T-helper 2 cell treated with Interferon-gamma antibody and Interleukin-4, amounts not matched to agents 5 μg/mL and 100 μg/mL, for 36 hours (primary cell): ENCODE measurements around the gene MX2.
"Not testable (repeated sequence)": the region's sequence is repeated elsewhere in the genome, so short reads cannot be mapped to it uniquely, and the experiment has no call there.

Source experiments
- DNase-seq: peaks from one replicate; pipeline ENCODE4 v3.0.0; 2021; ENCODE audit warnings: low spot score
- H3K27ac Mint-ChIP-seq: one replicate; pipeline ENCODE4 v1.8.0; 2021; ENCODE audit warnings: mild to moderate bottlenecking, mixed read lengths
- H3K27me3 Mint-ChIP-seq: one replicate; pipeline ENCODE4 v1.8.0; 2021; ENCODE audit warnings: low read depth, mixed read lengths
- H3K36me3 Mint-ChIP-seq: one replicate; pipeline ENCODE4 v1.8.0; 2021; ENCODE audit warnings: low read depth, mixed read lengths
- H3K4me1 Mint-ChIP-seq: one replicate; pipeline ENCODE4 v1.8.0; 2021; ENCODE audit warnings: low read depth, mixed read lengths
- H3K4me3 Mint-ChIP-seq: one replicate; pipeline ENCODE4 v1.8.0; 2022; ENCODE audit warnings: mild to moderate bottlenecking, moderate library complexity, mixed read lengths
- H3K9me3 Mint-ChIP-seq: one replicate; pipeline ENCODE4 v1.8.0; 2021; ENCODE audit warnings: mixed read lengths

The MX2 gene

GRCh38 chr21:41417505-41417904, 55.7 kb downstream of the MX2 start:
- not testable (repeated sequence) for H3K9me3 Mint-ChIP-seq, DNase-seq, H3K4me3 Mint-ChIP-seq, H3K36me3 Mint-ChIP-seq, H3K27ac Mint-ChIP-seq
- H3K27me3 Mint-ChIP-seq: peaks cover 35% of the 10 kb centered on the region
- peaks cover 20% of the 10 kb centered on the region for H3K4me1 Mint-ChIP-seq

- peaks cover 4% of the 10 kb centered on the region for H3K9me3 Mint-ChIP-seq
- H3K4me1 Mint-ChIP-seq: peaks cover 22% of the 10 kb centered on the region
- H3K27me3 Mint-ChIP-seq: peaks cover 26% of the 10 kb centered on the region
- no peaks in the 10 kb centered on the region for H3K36me3 Mint-ChIP-seq
- H3K27ac Mint-ChIP-seq: no peak overlapping the region
- no peak overlapping the region for H3K4me3 Mint-ChIP-seq
- DNase-seq: no peak
Observed at GRCh38 chr21:41418393-41418792, 56.6 kb downstream of the MX2 start.

- peaks cover 4% of the 10 kb centered on the region for H3K9me3 Mint-ChIP-seq
- peaks cover 19% of the 10 kb centered on the region for H3K27me3 Mint-ChIP-seq
- no peak for DNase-seq
- no peaks in the 10 kb centered on the region for H3K36me3 Mint-ChIP-seq
- H3K4me1 Mint-ChIP-seq: peaks cover 26% of the 10 kb centered on the region
- H3K27ac Mint-ChIP-seq: peak overlapping the region; percentile 27
- H3K4me3 Mint-ChIP-seq: no peak overlapping the region
Observed at GRCh38 chr21:41418956-41419680, 57.3 kb downstream of the MX2 start.

- Mint-ChIP-seq H3K4me1 (peaks cover 36% of the 10 kb centered on the region), H3K9me3 (peaks cover 4% of the 10 kb centered on the region), H3K27me3 (peaks cover 11% of the 10 kb centered on the region), H3K4me3 (peak overlapping the region; percentile 87), H3K27ac (peak overlapping the region; percentile 79), H3K36me3 (no peaks in the 10 kb centered on the region)
- DNase-seq: peak; percentile 24
Observed at GRCh38 chr21:41419921-41420862, 58.4 kb downstream of the MX2 start.

- not testable (repeated sequence) for H3K36me3 Mint-ChIP-seq, DNase-seq, H3K27me3 Mint-ChIP-seq, H3K9me3 Mint-ChIP-seq
- Mint-ChIP-seq H3K27ac (peak overlapping the region; percentile 79), H3K4me3 (peak overlapping the region; percentile 87), H3K4me1 (peaks cover 41% of the 10 kb centered on the region)
Observed at GRCh38 chr21:41420998-41421397, 59.2 kb downstream of the MX2 start.

- Mint-ChIP-seq H3K27me3 (no peaks in the 10 kb centered on the region), H3K9me3 (no peaks in the 10 kb centered on the region), H3K27ac (peak overlapping the region; percentile 2), H3K4me1 (peaks cover 47% of the 10 kb centered on the region), H3K4me3 (no peak overlapping the region), H3K36me3 (peaks cover 8% of the 10 kb centered on the region)
- DNase-seq: no peak
Observed at GRCh38 chr21:41422546-41423304, 60.9 kb downstream of the MX2 start.

- H3K4me3 Mint-ChIP-seq, H3K9me3 Mint-ChIP-seq, DNase-seq, H3K27me3 Mint-ChIP-seq: not testable (repeated sequence)
- Mint-ChIP-seq H3K27ac (peak overlapping the region; percentile 98), H3K4me1 (peaks cover 52% of the 10 kb centered on the region), H3K36me3 (peaks cover 13% of the 10 kb centered on the region)
Observed at GRCh38 chr21:41423305-41423636, 61.4 kb downstream of the MX2 start.

GRCh38 chr21:41425588-41425953, 63.7 kb downstream of the MX2 start:
- peak overlapping the region; percentile 98 for H3K27ac Mint-ChIP-seq
- H3K4me1 Mint-ChIP-seq: peaks cover 62% of the 10 kb centered on the region
- H3K27me3 Mint-ChIP-seq: no peaks in the 10 kb centered on the region
- peak overlapping the region; percentile 96 for H3K4me3 Mint-ChIP-seq
- no peak for DNase-seq
- peaks cover 29% of the 10 kb centered on the region for H3K36me3 Mint-ChIP-seq
- H3K9me3 Mint-ChIP-seq: no peaks in the 10 kb centered on the region

GRCh38 chr21:41425954-41426675, 64.3 kb downstream of the MX2 start, which contains the start of gene MX1:
Gene MX1 (plus strand): TSS chr21:41426239. CDS start chr21:41432071, 5,832 bp downstream.
- peak within 1 kb of the TSS; percentile 98 for H3K27ac Mint-ChIP-seq
- H3K4me1 Mint-ChIP-seq: peaks cover 60% of the 10 kb centered on the region
- no peaks in the 10 kb centered on the region for H3K27me3 Mint-ChIP-seq
- H3K4me3 Mint-ChIP-seq: peak within 1 kb of the TSS; percentile 96
- DNase-seq: peak; percentile 83
- H3K36me3 Mint-ChIP-seq: peaks cover 33% of the 10 kb centered on the region
- H3K9me3 Mint-ChIP-seq: no peaks in the 10 kb centered on the region

GRCh38 chr21:41426676-41427404, 65.0 kb downstream of the MX2 start:
- Mint-ChIP-seq H3K4me1 (peaks cover 56% of the 10 kb centered on the region), H3K4me3 (peak overlapping the region; percentile 96), H3K36me3 (peaks cover 38% of the 10 kb centered on the region), H3K9me3 (no peaks in the 10 kb centered on the region), H3K27ac (peak overlapping the region; percentile 98), H3K27me3 (no peaks in the 10 kb centered on the region)
- no peak for DNase-seq

GRCh38 chr21:41427556-41427955, 65.7 kb downstream of the MX2 start:
- Mint-ChIP-seq H3K9me3 (no peaks in the 10 kb centered on the region), H3K27me3 (no peaks in the 10 kb centered on the region), H3K4me1 (peaks cover 50% of the 10 kb centered on the region), H3K27ac (peak overlapping the region; percentile 82), H3K36me3 (peaks cover 45% of the 10 kb centered on the region), H3K4me3 (peak overlapping the region; percentile 96)
- no peak for DNase-seq

- Mint-ChIP-seq H3K4me1 (peaks cover 49% of the 10 kb centered on the region), H3K27me3 (no peaks in the 10 kb centered on the region), H3K4me3 (peak overlapping the region; percentile 96), H3K36me3 (peaks cover 53% of the 10 kb centered on the region), H3K27ac (peak overlapping the region; percentile 82), H3K9me3 (peaks cover 5% of the 10 kb centered on the region)
- no peak for DNase-seq
Observed at GRCh38 chr21:41428311-41428710, 66.5 kb downstream of the MX2 start.

- peaks cover 8% of the 10 kb centered on the region for H3K9me3 Mint-ChIP-seq
- no peak overlapping the region for H3K27ac Mint-ChIP-seq
- H3K36me3 Mint-ChIP-seq: peaks cover 58% of the 10 kb centered on the region
- no peak for DNase-seq
- H3K4me1 Mint-ChIP-seq: peaks cover 44% of the 10 kb centered on the region
- H3K4me3 Mint-ChIP-seq: no peak overlapping the region
- H3K27me3 Mint-ChIP-seq: no peaks in the 10 kb centered on the region
Observed at GRCh38 chr21:41428847-41429246, 67.0 kb downstream of the MX2 start.
